Suppressor macrophage treated with lipopolysaccharide for 4 hours (primary cell): ENCODE measurements around the gene EPB41L3.
A peak's percentile ranks its signal among the peaks of the same experiment; 100 is the strongest.

Experiments used
- DNase-seq: peaks from one replicate; pipeline ENCODE4 v3.0.0-alpha.2; 2020

EPB41L3 gene

GRCh38 chr18:5449858-5450509, 93.8 kb downstream of the EPB41L3 start:
- DNase-seq = no peak

- peak; percentile 66 for DNase-seq
Measured at GRCh38 chr18:5447442-5447841, 96.4 kb downstream of the EPB41L3 start.

GRCh38 chr18:5444847-5445246, 99.0 kb downstream of the EPB41L3 start:
- DNase-seq = peak; percentile 45

GRCh38 chr18:5444269-5444668, 99.5 kb downstream of the EPB41L3 start:
- DNase-seq = peak; percentile 46

- DNase-seq = peak; percentile 84
Measured at GRCh38 chr18:5439986-5440696, 103.7 kb downstream of the EPB41L3 start.

- DNase-seq = no peak
Measured at GRCh38 chr18:5434425-5434824, 109.4 kb downstream of the EPB41L3 start.

- DNase-seq = no peak
Measured at GRCh38 chr18:5431836-5432575, 111.8 kb downstream of the EPB41L3 start.

- DNase-seq = no peak
Measured at GRCh38 chr18:5430131-5430530, 113.7 kb downstream of the EPB41L3 start.

GRCh38 chr18:5429681-5430080, 114.1 kb downstream of the EPB41L3 start:
- no peak for DNase-seq

GRCh38 chr18:5425721-5426120, 118.1 kb downstream of the EPB41L3 start:
- DNase-seq = no peak

- DNase-seq = peak; percentile 45
Measured at GRCh38 chr18:5424903-5425664, 118.7 kb downstream of the EPB41L3 start.

GRCh38 chr18:5422626-5423025, 121.2 kb downstream of the EPB41L3 start:
- no peak for DNase-seq

- DNase-seq = no peak
Measured at GRCh38 chr18:5421981-5422380, 121.8 kb downstream of the EPB41L3 start.

GRCh38 chr18:5420906-5421305, 122.9 kb downstream of the EPB41L3 start:
- peak; percentile 58 for DNase-seq

GRCh38 chr18:5419601-5420000, 124.2 kb downstream of the EPB41L3 start:
- DNase-seq = no peak

GRCh38 chr18:5419030-5419429, 124.8 kb downstream of the EPB41L3 start:
- peak; percentile 53 for DNase-seq

- peak; percentile 74 for DNase-seq
Measured at GRCh38 chr18:5417342-5417741, 126.5 kb downstream of the EPB41L3 start.

GRCh38 chr18:5416112-5416511, 127.7 kb downstream of the EPB41L3 start:
- no peak for DNase-seq

GRCh38 chr18:5415665-5416064, 128.1 kb downstream of the EPB41L3 start:
- DNase-seq = no peak

- no peak for DNase-seq
Measured at GRCh38 chr18:5415031-5415430, 128.8 kb downstream of the EPB41L3 start.

- no peak for DNase-seq
Measured at GRCh38 chr18:5414546-5414945, 129.3 kb downstream of the EPB41L3 start.

- DNase-seq = no peak
Measured at GRCh38 chr18:5413447-5413846, 130.3 kb downstream of the EPB41L3 start.

- DNase-seq = no peak
Measured at GRCh38 chr18:5410582-5410981, 133.2 kb downstream of the EPB41L3 start.
